Urothelium cell line (cell line): Measurements from ENCODE around the gene CEP85.
A peak's percentile ranks its signal among the peaks of the same experiment; 100 is the strongest.

Experiments used
- DNase-seq: peaks from one replicate; pipeline ENCODE4 v3.0.0; 2011; ENCODE audit warnings: low spot score, mixed read lengths
- FAIRE-seq: peaks from 2 replicates; lab custom pipeline; 2011; peaks lifted over from hg19 to GRCh38; lab: Jason Lieb, UNC

The CEP85 gene

GRCh38 chr1:26277719-26278118, 43.7 kb downstream of the CEP85 start:
- FAIRE-seq: no peak
- no peak for DNase-seq

- DNase-seq: no peak
- FAIRE-seq: no peak
Observed at GRCh38 chr1:26278303-26278702, 44.3 kb downstream of the CEP85 start.

GRCh38 chr1:26278724-26279455, 44.9 kb downstream of the CEP85 start:
- FAIRE-seq: no peak
- no peak for DNase-seq

DNA sequence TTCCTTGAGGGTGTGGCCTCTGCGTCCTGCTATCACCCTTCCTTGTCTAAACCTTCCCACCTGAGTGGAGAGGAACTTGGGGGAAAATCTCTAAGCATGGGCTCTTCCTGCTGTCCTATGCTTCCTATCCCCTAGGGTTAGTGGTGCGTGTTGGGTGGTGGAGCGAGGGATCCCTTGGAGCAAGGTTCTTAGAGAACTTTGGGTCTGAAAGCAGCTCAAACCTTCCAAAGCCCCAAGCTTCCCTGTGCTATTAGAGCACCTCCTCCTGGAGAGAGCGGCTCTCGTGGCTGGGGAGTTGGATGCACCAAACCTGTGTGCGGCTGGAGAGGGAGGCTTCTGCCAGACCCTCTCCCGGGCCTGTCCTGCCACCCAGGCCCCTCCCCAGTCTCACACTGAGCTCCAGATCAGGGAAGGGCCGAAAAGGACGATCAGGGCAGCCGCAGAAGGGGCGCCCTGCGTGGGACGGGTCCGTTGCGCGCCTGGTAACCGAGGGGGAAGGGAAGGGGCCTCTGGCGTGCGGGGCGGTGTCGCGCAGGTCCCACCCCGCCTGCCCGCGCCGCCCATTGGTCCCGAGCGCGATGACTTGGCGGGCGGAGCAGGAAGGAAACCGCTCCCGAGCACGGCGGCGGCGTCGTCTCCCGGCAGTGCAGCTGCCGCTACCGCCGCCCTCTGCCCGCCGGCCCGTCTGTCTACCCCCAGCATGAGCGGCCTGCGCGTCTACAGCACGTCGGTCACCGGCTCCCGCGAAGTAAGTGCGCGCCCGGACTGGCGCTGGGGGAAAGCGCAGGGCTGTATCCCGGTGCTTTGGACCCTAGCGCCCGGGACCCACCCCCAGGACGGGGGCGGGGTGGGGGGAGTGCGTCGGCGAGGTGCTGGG, 45.7 kb downstream of the CEP85 start, which contains the start of gene SH3BGRL3:
Gene SH3BGRL3 (plus strand): TSS at position 631 of the 877 bp plus-strand sequence. CDS start 70 bp downstream, at position 701.
- DNase-seq (peak; percentile 93), FAIRE-seq (no peak)

GRCh38 chr1:26280333-26281042, 46.5 kb downstream of the CEP85 start:
- peak; percentile 71 for DNase-seq
- no peak for FAIRE-seq

GRCh38 chr1:26281091-26281958, 47.3 kb downstream of the CEP85 start:
- DNase-seq: no peak
- no peak for FAIRE-seq

GRCh38 chr1:26281971-26282370, 48.0 kb downstream of the CEP85 start:
- DNase-seq: no peak
- no peak for FAIRE-seq

- no peak for DNase-seq
- FAIRE-seq: no peak
Observed at GRCh38 chr1:26282401-26282918, 48.5 kb downstream of the CEP85 start.

DNA sequence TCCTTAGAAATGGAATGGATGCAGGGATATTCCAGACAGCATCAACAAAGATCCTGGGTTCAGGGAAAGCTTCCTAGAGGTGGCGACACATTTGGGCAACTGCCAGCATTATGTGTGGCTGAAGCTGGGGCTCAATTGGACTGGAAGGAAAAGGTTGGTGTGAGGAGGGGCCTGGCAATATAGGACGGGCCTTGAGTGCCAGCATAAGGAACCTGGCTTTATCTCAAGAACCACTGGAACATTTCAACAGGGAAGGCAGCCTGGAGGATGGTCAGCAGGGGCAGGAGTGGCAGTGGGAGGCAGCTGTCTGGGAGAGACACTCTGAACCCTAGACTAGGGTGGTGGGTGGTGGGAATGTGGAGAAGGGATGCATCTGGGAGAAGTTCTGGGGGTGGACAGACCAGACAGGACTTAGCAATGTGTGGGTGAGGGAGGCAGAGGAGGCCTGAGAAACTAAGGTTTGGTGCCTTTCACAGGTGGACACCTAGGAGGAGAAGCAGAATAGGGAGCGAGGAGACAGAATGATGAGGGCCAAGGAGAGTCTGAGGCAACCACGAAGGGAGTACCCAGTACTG, 49.4 kb downstream of the CEP85 start:
- no peak for FAIRE-seq
- no peak for DNase-seq

DNA sequence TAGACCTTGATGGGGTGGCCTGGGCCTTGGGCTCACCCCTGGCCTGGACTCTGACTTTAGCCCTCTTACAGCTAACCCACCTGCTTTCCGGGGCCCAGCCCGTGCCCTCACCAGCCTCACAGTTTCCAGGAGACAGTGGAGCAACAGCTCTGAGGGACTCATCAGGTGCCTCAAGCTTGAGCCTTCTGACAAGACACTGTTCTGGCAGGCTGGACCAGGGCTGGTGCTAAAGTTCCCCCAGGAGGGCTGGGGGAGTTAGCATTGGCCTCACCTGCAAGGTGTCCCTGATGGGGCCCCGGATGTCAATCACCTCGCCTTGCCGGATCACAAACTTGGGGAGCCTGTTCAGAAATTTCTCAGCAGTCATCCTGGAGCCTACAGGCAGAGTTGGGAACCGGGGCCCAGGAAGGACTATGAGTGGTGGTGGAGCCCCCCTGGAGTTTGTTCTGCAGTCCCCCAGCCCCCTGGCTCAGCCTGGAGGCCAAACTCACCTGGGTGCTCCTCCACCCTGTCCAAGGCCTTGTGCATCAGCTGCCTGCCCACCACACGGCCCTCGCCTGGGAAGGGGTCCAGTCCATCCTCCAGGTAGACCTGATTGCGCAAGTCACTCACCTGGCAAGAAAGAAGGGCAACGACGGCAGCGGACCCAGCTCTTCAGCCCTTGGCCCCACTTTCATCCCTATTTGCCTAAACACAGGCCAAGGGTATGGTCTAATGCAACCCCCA, 50.0 kb downstream of the CEP85 start:
- no peak for DNase-seq
- FAIRE-seq: no peak

- peak; percentile 58 for FAIRE-seq
- DNase-seq: peak; percentile 93
Observed at GRCh38 chr1:26284597-26285347, 50.8 kb downstream of the CEP85 start.

DNA sequence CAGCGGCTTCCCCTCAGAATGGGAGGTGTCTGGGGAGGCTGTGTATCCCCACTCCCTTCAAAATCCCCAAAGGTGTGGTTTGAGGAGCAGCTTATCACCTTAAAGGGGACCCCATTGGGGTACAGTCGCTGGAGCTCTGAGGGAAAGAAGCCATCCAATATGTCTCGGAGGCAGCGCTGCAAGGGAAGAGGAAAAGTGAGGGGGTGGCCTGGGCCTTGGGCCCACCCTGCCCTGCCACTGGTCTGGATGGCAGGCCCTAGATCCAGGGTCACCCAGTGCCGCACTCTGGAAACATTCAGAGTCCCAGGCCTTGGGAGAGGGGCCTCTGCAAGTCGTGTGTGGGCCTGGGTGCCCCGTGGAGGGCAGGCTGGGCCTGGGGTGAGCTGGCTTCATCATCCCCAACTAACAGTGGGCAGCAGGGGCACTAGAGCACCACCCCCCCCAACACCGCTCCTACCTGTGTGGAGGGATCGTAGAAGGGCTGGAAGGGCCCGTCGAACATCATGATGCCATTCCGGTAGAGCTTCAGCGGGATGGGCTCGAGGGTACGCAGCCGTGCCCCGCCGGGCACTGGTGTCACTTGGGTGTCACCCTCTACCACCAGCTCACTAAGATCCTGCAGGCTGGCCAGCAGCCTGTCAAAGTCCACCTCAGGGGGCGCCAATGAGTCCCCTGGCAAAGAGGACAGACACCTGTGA, 51.5 kb downstream of the CEP85 start:
- FAIRE-seq: no peak
- no peak for DNase-seq

DNA sequence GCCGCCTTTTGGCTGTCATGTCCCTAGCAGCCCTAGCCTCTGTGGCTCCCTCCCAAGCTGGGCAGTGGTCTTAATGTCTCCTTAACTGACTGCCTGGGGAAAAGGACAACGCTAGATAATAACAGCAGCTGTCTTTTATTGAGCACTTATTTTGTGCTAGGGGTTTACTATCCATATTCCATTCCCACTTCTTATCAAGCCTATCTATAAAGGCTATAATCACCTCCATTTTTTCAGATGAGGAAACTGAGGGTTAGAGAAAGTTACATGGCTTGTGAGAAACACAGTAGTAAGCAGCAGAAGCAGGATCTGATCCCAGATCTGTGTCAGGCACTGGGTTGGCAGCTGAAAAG, 52.0 kb downstream of the CEP85 start:
- FAIRE-seq (no peak), DNase-seq (no peak)

DNA sequence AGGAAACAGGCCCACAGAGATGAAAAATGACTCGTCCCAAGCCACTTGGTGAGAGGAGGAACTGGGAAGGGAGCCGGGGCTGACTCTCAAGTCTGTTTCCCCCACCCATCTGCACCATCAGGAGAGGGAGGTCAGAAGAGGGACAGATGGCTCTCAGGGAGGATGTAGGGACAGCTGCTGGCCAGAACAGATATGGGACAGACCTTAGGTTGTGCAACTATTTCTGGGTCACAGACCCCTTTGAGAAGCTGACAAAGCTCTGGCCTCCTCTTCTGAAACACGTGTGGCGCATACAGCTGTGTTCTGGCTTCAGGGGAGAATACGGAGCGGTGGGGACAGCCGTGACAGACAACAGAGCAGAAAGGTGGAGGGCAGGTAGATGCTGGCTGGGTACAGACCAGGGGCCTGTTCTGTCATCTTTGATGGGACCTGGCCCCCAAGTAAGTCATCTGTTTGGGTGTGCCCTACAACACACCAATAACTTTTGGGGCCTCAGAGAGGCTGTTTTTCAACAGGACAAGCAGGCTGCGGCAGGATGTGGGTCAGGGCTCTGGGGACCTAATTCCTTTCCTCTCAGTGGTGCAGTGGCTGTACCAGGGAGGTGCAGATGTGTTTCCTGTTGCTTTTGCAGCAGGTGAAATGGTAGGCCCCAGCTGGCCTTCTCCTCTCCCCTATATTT, 53.2 kb downstream of the CEP85 start:
- FAIRE-seq (no peak), DNase-seq (no peak)

DNA sequence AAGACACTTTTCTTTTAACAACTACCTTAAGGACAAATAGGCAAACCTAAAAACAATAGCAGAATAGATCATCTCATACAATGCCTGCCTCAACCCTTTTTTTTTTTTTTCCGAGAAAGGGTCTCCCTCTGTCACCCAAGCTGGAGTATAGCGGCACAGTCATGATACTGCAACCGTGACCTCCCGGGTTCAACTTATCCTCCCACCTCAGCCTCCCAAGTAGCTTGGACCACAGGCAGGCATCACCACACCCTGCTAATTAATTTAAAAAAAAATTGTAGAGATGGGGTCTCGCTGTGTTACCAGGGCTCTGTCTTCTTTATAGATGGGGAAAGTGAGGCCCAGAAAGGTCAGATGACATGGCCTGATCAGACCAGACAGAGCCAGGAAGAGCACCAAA, 53.8 kb downstream of the CEP85 start:
- FAIRE-seq (no peak), DNase-seq (no peak)

DNA sequence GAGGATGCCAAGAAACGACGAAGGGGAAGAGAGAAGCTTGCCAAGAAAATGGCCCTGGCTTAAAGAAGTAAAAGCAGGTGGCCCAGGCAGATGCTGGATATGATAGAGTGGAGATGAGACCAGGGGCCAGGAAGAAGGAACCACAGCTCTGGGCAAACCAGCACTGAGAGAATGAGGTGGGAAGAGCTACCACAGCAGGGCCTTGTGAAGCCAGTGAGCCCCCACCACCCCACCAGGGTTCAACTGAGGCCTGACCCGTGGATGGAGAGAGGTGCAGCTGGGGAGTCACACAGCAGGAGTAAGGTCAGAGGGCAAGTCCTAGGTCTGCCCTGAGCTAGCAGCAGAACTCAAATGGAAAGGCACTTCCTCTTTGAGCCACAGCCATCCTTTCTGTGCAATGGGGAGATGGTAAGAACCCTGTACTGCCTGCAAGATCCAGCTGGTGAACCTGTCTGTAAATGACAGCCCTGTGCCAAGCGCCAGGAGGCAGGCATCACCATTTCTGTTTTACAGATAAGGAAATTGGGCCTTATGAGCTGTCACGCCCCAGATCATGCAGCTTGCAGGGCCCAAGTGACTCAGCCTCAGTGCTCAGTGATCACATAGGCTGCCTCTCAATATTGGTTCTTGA, 54.4 kb downstream of the CEP85 start:
- FAIRE-seq (no peak), DNase-seq (no peak)
